ENCODE results near the gene UBE2H.

The UBE2H gene

GRCh38 chr7:129783584-129783919 lies 169.2 kb downstream of the UBE2H start:
- H3K4me3 ChIP-seq (ENCODE audit: low read depth, low read length), result no peak overlapping the region
- TF ChIP-seq, protein P1, sequence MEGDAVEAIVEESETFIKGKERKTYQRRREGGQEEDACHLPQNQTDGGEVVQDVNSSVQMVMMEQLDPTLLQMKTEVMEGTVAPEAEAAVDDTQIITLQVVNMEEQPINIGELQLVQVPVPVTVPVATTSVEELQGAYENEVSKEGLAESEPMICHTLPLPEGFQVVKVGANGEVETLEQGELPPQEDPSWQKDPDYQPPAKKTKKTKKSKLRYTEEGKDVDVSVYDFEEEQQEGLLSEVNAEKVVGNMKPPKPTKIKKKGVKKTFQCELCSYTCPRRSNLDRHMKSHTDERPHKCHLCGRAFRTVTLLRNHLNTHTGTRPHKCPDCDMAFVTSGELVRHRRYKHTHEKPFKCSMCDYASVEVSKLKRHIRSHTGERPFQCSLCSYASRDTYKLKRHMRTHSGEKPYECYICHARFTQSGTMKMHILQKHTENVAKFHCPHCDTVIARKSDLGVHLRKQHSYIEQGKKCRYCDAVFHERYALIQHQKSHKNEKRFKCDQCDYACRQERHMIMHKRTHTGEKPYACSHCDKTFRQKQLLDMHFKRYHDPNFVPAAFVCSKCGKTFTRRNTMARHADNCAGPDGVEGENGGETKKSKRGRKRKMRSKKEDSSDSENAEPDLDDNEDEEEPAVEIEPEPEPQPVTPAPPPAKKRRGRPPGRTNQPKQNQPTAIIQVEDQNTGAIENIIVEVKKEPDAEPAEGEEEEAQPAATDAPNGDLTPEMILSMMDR (IDR thresholded peaks at IDR 0.05; ENCODE audit: control insufficient read depth, extremely low read depth, insufficient read depth), result no peak
- no peak for DNase-seq (ENCODE audit: low read depth)

- TF ChIP-seq, protein P1 (IDR thresholded peaks at IDR 0.05; ENCODE audit: control insufficient read depth, extremely low read depth, insufficient read depth), result no peak
- DNase-seq (ENCODE audit: low read depth), result no peak
- no peak overlapping the region for H3K4me3 ChIP-seq (ENCODE audit: low read depth, low read length)
Observed at GRCh38 chr7:129782818-129783583, 169.8 kb downstream of the UBE2H start.

GRCh38 chr7:129781928-129782817 lies 170.6 kb downstream of the UBE2H start:
- H3K4me3 ChIP-seq (ENCODE audit: low read depth, low read length), result no peak overlapping the region
- DNase-seq (ENCODE audit: low read depth), result no peak

GRCh38 chr7:129780974-129781927 lies 171.5 kb downstream of the UBE2H start:
- TF ChIP-seq, protein P1 (IDR thresholded peaks at IDR 0.05; ENCODE audit: control insufficient read depth, extremely low read depth, insufficient read depth), result no peak
- DNase-seq (ENCODE audit: low read depth), result no peak
- peak overlapping the region; percentile 90 for H3K4me3 ChIP-seq (ENCODE audit: low read depth, low read length)

More at GRCh38 chr7:129781928-129782817, 170.6 kb downstream of the UBE2H start:
- TF ChIP-seq, protein P1 (IDR thresholded peaks at IDR 0.05; ENCODE audit: control insufficient read depth, extremely low read depth, insufficient read depth), result no peak
